M059J (cell line): ENCODE results near the gene JAM3. TPM values are rescaled to one million over a fixed set of nuclear protein-coding genes. Genes with fewer than 3 reads are reported as not detected.
"Not testable (repeated sequence)": the region's sequence is repeated elsewhere in the genome, so short reads cannot be mapped to it uniquely, and the experiment has no call there.

Experiments used
- DNase-seq: peaks from one replicate; pipeline ENCODE4 v3.0.0-alpha.2; 2012; ENCODE audit warnings: low read depth
- total RNA-seq: library from RNA; depleted of rRNA; stranded (reverse); fragments of >200 nt; shearing (Covaris generic); gene quantifications from 2 replicates; pipeline ENCODE4 v1.2.3, GENCODE V29; 2014

JAM3 gene
- total RNA-seq, 1 experiment from 2014 or later = 6.1 TPM

DNA sequence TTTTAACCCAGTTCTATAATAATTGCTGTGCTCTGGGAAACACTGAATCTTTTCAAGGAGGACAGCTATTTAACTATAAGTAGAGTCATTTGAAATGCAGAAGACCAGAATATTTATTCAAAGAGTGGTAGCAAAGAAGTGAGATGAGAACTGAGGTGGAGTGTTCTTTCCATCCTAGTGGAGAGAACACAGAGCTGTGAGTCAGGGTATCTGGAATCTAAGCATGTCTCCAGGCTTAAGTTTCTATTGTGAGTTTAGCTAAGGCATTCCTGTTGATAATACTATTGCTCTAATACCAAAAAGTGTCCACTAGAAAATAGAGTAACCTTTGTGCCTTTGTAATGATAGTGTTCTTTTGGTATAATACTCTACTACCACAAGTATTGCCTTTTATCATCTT, 32.4 kb downstream of the JAM3 start:
- no peak for DNase-seq

DNA sequence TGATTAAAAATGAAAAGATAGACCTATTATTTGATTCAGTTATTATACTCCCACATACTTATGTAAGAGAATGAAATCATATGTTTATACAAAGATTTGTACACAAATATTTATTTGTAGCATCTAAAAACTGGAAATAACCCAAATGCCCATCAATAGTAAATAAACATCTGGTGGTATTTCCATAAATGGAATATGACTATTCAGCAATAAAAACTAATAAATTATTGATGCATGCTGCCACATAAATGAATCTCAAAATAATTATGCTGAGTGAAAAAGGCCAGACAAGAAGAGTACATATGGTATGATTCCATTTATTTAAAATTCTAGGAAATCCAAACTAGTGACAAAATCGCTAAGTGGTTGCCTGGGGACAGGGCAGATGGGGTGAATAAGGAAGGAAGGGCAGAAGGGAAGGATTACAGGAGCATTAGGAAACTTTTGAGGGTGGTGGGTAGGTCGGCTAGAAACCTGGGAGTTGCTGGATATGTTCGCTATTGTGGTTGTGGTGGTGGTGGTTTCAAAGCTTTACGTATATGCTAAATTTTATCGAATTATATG, 41.5 kb downstream of the JAM3 start:
- no peak for DNase-seq

DNA sequence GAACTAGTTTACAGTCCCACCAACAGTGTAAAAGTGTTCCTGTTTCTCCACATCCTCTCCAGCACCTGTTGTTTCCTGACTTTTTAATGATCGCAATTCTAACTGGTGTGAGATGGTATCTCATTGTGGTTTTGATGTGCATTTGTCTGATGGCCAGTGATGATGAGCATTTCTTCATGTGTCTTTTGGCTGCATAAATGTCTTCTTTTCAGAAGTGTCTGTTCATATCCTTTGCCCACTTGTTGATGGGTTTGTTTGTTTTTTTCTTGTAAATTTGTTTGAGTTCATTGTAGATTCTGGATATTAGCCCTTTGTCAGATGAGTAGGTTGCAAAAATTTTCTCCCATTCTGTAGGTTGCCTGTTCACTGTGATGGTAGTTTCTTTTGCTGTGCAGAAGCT, 44.9 kb downstream of the JAM3 start:
- not testable (repeated sequence) for DNase-seq

DNA sequence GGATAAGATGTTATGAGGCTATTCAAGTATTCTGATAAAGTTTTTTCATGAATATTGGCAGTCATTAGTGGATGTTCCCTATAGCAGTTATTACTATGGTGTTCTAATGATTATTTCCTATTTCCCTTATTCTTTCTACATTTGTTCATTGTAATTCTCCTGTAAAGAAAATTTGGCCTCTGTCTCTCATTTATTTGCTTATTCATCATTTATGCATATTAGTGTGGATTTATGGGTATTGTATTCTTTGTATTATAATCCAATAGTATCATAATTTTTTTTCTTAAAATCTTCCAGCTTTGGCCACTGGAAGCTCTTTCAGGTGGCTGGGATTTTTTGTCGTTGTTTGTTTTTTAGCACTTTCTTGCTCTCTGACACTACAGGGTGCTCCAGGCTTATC, 47.3 kb downstream of the JAM3 start:
- no peak for DNase-seq

DNA sequence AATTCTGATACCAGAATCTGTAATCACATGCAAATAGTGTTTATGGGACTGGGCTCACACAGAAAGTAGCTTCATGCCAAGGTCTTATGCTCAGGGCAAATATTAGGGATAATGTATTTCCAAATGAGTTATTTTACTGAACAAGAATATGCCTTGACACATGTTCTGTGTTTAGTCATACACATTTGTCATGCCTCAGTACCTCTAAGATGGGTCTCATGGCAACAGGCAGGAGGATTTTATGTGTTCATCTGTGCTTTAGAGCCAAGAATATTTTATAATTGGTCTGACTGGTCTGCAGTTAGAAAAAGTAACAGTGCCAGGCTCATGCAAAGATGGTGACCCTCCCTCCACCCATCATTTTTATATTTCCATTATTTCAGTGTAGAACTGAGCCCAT, 49.1 kb downstream of the JAM3 start:
- DNase-seq = no peak

DNA sequence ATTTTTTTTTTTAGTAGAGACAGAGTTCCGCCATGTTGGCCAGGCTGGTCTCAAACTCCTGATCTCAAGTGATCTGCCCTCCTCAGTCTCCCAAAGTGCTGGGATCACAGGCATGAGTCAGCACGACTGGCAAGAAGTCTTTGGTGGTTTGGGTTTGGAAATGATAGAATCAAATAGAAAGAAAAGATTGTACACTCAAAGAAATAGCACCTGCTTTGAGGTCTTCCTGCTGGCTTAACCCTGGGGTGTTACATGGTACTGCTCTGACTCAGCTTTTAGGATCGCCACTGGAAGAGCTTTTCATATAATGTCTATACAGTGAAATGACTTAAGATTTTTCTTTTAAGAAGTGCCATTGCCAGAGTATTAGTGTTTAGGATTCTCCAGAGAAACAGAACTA, 50.2 kb downstream of the JAM3 start:
- DNase-seq = peak; percentile 49

DNA sequence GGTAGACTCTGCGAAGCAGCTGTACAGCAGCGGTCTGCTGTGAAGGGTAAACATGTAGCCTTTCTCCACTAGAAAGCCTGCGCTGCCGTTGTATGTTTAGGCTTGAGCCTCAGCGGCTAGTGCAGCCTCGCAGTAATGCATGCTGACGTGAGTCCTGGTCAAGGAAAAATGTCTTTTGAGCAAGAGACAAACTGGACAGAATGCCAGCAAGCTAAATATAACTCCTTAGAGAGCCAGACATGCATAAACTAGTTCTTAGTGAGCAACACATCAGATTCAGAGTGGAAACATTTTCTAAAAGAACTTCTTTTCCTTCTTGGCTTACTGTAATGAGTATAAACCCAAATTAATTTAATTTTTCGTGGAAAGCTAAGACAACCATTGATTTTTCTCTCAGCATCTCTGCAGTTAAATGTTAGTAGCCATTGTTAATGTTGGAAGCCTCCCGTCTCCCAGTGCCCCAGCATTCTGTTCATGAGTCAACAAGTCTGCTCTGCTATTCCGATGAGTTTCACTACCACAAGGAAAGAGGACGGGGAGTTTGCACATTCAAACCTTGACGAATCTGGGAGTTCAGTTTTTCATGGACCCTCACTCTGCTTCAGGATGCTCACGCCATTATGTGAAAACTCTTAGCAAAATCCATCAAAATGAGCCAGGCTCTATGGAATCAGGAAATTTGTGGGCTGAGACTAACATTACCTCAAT, 51.4 kb downstream of the JAM3 start:
- DNase-seq = peak; percentile 25

DNA sequence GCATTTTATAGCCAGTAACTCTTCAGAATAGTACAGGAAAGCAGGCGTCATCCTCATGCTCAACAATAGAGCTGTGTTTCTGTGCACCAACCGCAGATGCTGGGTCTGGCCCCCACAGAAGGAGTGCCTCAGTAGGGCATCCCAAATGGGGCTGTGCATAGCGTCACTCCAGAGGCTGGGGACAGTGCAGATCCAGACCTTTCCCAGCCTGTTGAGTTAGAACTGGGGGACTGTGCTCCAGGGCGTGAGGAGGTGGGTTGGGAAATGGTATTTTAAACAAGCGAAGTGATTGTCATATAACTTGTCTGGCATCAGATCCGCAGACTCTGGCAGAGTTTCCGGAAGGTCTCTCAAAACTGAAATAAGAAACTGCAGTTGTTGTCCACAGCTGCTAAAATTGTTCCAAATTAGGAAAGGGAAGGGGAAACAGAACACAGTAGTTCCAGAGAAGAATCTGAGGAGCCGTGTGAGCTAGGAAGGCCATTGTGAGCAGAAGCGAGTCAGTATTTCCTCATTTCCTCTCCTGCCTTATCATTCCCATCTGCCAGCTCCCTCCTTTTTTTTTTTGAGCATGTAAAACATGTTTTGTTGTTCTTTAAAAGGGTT, 52.2 kb downstream of the JAM3 start:
- DNase-seq = no peak

DNA sequence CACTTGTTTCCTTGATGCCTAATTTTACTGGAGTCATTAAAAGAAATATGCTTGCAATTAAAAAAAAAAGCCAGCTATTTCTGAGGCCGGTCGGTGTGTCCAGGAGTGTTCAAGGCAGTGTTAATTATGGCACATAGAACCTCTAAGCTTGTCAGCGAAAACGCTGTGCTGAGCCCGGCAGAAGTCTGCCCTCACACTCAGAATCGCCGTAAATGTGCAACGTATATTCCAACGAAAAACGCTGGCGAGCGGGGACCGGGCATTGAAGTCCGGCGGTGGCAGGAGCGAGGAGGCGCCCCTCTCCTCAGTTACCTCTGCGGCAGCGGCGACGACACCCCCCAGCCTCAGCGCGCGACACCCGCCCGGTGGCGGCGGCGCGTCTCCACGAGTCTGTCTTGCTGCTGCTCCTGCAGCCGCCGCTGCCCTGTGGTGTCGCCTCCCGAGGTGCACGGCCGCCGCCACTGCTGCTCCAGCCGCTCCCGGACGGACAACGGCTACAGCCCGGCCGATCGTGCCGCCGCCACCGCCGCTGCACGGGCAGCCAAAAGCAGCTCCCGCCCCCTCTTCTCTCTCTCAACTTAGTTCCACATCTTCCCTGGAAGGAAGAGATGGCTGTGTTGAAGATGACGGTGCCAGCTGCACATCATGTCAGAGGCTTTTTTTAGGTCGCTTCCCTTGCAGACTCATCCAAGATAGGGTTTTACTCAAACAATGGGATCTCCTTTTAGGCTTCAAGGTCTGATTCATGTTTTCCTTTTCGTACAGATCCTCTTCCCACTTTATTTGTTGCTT, 56.0 kb downstream of the JAM3 start:
- no peak for DNase-seq

DNA sequence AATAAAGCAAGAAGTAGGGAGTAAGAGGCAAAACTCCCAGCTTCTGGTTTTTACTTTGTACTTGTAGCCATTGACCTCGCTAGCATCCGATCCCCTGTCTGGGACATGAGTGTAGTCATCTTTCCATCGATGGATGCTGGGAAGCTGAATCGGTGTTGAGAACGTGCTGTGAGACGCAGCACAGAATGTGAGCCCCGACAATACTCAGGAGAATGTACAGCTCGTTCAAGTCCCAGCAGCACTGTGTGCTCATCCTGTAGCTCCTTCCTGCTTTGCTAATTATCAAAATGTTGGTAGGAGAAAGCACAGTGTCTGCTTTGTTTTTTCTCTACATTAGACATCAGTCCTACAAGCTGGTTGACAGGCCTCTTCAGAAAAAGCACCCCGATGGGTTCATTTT, 56.6 kb downstream of the JAM3 start:
- DNase-seq = no peak

DNA sequence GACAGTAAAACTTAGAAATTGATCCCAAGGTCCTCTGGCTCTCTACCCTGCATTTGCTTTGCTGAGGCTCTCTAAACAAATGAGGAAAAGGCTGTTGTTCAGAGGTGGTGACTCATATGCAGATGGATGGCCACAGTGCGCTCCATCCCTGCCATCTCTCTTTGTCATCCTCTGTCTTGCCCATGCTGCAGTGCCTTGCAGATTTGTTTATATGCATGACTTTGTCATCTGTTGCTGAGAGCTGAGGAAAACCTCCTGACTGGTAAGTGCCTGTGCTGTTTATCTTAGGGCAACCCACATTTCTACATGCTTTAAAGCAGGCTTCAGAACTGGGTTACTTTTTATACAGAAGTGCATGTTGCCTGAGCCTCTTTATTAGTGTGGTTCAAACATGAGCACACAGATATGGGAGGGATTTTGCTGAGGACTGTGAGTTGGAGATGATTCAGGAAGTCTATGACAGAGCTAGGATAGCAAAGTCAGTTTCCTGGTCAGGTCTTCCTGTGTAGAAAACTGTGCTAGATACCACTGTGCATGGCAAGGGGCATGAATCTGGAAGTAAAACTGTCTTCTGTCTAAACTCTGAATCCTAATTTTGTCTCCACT, 57.4 kb downstream of the JAM3 start:
- DNase-seq = peak; percentile 77

DNA sequence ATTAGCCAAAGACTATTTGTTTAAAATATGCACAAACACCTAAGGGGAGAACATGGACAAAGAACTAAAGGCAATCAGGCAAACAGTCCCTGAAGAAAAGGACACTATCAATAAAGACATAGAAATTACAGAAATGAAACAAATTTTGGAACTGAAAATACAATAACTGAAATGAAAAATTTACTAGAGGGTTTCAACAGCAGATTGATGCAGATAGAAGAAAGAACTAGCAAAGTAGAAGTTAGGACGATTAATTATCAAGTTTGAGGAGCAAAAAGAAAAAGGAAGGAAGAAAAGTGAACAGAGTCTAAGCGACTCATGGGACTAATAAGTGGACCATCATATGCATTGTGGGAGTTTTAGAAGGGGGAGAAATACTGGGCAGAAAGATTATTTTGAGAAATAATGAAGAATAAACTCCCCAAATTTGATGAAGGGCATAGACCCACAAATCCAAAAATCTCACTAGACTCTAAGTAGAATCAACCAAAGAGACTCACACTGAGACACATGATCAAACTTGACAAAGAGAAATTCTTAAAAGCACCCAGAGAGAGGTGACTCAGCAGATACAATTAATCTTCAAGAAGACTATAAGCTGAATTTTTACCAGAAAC, 62.9 kb downstream of the JAM3 start:
- no peak for DNase-seq

DNA sequence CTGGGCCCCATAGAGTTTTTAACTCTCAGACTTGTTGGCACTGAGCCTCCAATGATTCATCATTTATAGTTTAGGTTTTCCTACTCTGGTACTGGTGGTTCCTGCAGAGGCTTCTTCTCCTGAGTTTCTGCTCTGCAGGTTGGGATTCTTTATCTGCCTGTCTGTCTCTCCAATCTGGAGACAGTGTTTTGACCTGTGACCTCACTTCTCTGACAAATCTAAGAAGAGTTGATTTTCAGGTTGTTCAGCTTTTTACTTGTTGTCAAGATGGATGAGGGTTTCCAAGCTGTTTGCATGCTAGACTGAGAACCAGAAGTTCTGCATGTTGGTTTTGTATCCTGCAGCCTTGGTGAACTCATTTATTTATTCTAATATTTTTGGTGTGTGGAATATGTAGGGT, 63.9 kb downstream of the JAM3 start:
- no peak for DNase-seq

DNA sequence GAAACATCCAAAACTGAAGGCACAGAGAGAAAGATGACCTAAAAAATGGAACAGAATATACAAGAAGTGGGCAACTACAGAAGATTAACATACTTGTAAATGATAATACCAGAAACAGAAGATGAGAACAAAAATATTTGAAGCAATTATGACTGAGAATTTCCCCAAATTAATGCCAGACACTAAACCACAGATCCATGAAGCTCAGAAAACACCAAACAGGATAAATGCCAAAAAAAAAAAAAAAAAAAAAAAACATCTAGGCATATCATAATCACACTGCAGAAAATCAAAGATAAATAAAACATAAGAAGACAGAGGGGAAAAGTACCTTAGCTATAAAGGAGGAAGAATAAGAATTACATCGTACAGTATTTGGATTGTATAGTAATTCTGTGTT, 65.3 kb downstream of the JAM3 start:
- no peak for DNase-seq

DNA sequence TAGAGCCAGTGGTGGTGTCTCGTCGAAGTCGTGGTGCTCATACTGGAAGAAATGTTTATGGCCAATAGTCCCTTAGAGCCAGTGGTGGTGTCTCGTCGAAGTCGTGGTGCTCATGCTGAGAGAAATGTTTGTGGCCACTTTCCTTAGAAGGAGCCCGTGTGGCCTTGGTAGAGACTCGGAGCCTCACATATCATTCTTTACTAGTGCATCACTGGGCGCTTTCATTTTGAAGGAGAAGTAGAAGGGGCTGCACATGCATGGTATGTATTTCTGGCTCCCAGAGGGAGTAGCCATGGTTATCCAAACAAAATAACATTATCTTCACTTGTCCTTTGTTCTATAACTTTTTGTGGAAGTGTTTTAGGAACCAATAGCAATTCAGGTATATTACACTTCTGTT, 69.5 kb downstream of the JAM3 start:
- no peak for DNase-seq

DNA sequence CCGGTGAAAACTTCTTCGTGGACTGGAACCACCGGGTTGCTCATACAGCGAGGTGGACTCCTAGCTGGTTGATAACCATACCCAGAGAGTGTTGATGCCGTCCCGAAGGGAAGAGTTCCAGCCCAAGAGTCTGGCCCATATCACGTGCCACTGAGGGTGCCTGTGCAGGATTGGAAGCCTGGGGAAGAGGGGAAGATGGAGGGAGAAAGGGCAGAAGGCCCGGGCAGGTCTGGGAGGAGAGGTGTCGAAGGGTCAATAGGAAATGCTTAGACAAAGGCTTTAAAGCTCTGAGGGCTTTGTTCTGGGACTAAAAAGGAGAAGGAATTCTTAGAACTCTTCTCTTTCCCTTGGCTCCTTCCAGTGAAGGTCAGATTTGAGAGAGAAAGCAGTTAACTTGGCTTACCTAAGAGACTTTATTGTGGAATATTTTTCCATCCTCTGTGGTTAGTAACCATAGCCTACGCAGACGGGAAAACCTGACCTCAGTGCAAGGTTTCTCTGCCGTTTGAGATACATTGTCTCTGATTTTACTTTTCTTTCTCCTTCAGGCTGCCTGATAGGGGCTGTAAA, 70.5 kb downstream of the JAM3 start:
- no peak for DNase-seq

DNA sequence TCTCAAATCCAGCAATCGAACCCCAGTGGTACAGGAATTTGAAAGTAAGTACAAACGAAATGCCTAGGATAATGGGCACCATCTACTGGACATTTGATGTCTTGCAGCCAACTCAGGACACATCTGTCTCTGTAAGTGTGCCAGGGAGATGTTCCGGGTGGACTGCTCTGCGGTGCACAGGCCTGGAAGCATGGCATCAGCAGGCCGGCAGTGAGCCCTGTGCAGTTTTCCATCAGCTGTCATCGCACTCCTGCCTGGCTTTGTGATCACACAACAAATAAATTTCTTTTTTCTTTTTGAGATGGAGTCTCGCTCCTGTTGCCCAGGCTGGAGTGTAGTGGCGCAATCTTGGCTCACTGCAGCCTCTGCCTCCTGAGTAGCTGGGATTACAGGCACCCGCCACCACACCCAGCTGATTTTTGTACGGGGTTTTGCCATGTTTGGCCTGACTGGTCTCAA, 71.0 kb downstream of the JAM3 start:
- DNase-seq = peak; percentile 63

DNA sequence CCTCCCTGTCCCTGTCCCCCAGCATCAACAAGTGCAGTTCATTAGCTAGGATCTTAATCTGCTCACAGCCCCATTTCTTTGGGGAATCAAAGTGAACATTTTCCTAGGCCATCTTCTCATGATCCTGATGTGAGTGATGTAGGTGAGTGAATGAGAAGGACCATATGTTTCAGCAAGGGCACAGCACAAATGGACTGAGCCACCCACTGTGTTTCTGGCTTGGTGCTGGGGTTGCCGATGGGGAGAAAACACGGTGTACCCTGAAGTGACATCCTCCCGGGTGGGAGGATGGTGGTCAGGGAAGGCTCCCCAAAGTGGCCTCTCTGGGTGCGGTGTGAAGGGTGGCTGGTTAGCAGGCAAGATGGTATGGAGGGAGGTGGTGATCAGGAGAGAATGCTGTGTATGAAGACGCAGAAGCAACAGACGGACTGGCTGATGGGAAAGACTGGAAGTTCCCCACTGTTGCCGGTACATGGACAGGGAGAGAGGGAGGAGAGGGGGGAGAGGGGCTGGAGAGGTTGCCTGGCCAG, 72.2 kb downstream of the JAM3 start:
- DNase-seq = no peak

DNA sequence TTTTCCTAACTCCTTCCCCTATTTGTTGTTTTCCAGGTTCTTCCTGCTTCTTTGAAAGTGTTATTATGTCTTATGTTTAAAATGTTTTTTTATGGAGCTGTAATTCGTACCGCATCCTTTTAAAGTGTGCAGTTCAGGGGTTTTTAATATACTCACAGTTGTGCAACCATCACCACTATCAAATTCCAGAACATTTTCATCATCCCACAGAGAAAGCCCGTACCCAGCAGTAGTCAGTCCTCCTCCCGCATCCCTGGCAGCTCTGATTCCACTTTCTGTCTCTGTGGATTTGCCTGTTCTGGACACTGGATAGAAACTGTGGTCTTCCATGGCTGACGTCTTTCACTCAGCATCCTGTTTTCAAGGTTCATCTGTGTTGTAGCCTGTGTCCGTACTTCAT, 73.7 kb downstream of the JAM3 start:
- DNase-seq = no peak

DNA sequence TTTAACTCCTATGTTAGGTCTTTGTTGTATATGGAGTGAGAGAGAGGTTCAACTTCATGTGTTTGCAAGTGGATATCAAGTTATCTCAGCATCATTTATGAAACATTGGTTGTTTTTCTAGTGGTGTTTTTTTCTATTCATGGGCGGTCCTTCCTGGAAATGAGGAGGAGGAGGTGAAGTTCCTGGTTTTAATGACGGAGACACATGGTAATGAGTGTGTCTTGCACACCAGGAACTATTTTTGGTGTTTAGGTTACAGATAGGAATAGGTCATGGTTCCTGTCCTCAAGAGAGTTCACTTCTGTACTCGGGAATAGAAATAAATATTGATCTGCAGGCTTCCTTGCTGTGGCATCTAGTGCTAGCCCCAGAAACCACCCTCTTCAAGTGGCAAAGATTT, 74.9 kb downstream of the JAM3 start:
- no peak for DNase-seq

DNA sequence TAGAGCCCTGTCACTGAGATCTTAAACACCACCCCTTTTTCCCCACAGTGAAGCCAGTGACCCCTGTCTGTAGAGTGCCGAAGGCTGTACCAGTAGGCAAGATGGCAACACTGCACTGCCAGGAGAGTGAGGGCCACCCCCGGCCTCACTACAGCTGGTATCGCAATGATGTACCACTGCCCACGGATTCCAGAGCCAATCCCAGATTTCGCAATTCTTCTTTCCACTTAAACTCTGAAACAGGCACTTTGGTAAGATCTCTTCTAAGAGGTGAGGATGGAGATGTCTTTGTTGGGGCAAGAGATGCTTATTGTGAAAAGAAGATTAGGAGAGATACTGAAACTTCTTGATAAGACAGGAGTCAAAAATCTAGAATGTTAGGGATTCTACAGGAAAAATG, 75.9 kb downstream of the JAM3 start:
- no peak for DNase-seq
